GM23338 (cell line): ENCODE measurements around the gene TK1. TPM values are rescaled to one million over a fixed set of nuclear protein-coding genes. Genes with fewer than 3 reads are reported as not detected.

Experiments used
- ATAC-seq: fragments of 200-7000 bp; cut with Tn5 transposase; 3 replicates; pipeline ENCODE4 v1.9.1; 2020
- DNase-seq: peaks from one replicate; pipeline ENCODE4 v3.0.0-alpha.2; 2015; ENCODE audit warnings: low spot score
- H2AFZ ChIP-seq: fragments of 200-600 bp; sonication (generic); 2 replicates; pipeline ENCODE4 v1.8.0; 2016; ENCODE audit warnings: antibody characterized with exemption, mild to moderate bottlenecking, moderate library complexity
- H3F3A ChIP-seq: fragments of 200-600 bp; sonication (generic); replicated peaks from 2 replicates; pipeline ENCODE4 v1.8.0; 2017; ENCODE audit warnings: antibody characterized with exemption, mixed run types, low read depth
- H3K27ac ChIP-seq: fragments of 200-600 bp; sonication (generic); 2 replicates; pipeline ENCODE4 v1.6.1; 2016; ENCODE audit warnings: low read depth
- H3K27me3 ChIP-seq: fragments of 200-600 bp; sonication (generic); 2 replicates; pipeline ENCODE4 v1.8.0; 2016; ENCODE audit warnings: mild to moderate bottlenecking, mixed run types, moderate library complexity; ENCODE audit not compliant: insufficient read depth
- H3K36me3 ChIP-seq: fragments of 200-600 bp; sonication (generic); 2 replicates; pipeline ENCODE4 v1.8.0; 2016; ENCODE audit warnings: mild to moderate bottlenecking; ENCODE audit not compliant: insufficient read depth
- H3K4me1 ChIP-seq: fragments of 200-600 bp; sonication (generic); 2 replicates; pipeline ENCODE4 v1.8.0; 2016; ENCODE audit warnings: mild to moderate bottlenecking, moderate library complexity; ENCODE audit not compliant: insufficient read depth
- H3K4me2 ChIP-seq: fragments of 200-600 bp; sonication (generic); 2 replicates; pipeline ENCODE4 v1.7.1; 2017; ENCODE audit warnings: mixed run types
- H3K4me3 ChIP-seq: fragments of 200-600 bp; sonication (generic); 2 replicates; pipeline ENCODE4 v1.6.1; 2016; ENCODE audit warnings: mixed run types
- H3K79me2 ChIP-seq: fragments of 200-600 bp; sonication (generic); replicated peaks from 2 replicates; pipeline ENCODE4 v1.8.0; 2017; ENCODE audit warnings: mild to moderate bottlenecking; ENCODE audit not compliant: insufficient read depth
- H3K9me2 ChIP-seq: fragments of 200-600 bp; sonication (generic); 2 replicates; pipeline ENCODE4 v1.8.0; 2017; ENCODE audit not compliant: insufficient read depth
- H4K20me1 ChIP-seq: fragments of 200-600 bp; sonication (generic); replicated peaks from 2 replicates; pipeline ENCODE4 v1.8.0; 2017; ENCODE audit warnings: mild to moderate bottlenecking; ENCODE audit not compliant: insufficient read depth
- H3K27ac Mint-ChIP-seq: 2 replicates; pipeline ENCODE4 v1.8.0; 2020; ENCODE audit warnings: inconsistent platforms, mild to moderate bottlenecking, moderate library complexity, mixed read lengths
- H3K27me3 Mint-ChIP-seq: 3 replicates; pipeline ENCODE4 v1.8.0; 2022; ENCODE audit warnings: low read depth, mild to moderate bottlenecking, moderate library complexity, mixed read lengths, inconsistent platforms; ENCODE audit not compliant: insufficient read depth, poor library complexity
- H3K36me3 Mint-ChIP-seq: 3 replicates; pipeline ENCODE4 v1.8.0; 2021; ENCODE audit warnings: low read depth, mild to moderate bottlenecking, inconsistent platforms, moderate library complexity, mixed read lengths
- H3K4me1 Mint-ChIP-seq: 3 replicates; pipeline ENCODE4 v1.8.0; 2020; ENCODE audit warnings: mild to moderate bottlenecking, inconsistent platforms, mixed read lengths
- H3K4me3 Mint-ChIP-seq: 3 replicates; pipeline ENCODE4 v1.8.0; 2021; ENCODE audit warnings: moderate library complexity, mild to moderate bottlenecking, inconsistent platforms, mixed read lengths
- H3K9me3 Mint-ChIP-seq: 3 replicates; pipeline ENCODE4 v1.8.0; 2020; ENCODE audit warnings: moderate library complexity, mild to moderate bottlenecking, inconsistent platforms, mixed read lengths
- CREB1 ChIP-seq: fragments of 250-450 bp; sonication (Bioruptor Pico); IDR thresholded peaks from 2 replicates; pipeline ENCODE4 v1.5.0; 2020; ENCODE audit warnings: low read depth, mild to moderate bottlenecking, moderate library complexity
- EZH2 ChIP-seq: fragments of 200-600 bp; sonication (generic); IDR thresholded peaks from one replicate; pipeline ENCODE4 v1.8.0; 2017; ENCODE audit warnings: antibody characterized with exemption, mild to moderate bottlenecking, low read depth; ENCODE audit not compliant: unreplicated experiment
- EZH2phosphoT487 ChIP-seq: fragments of 200-600 bp; sonication (generic); IDR thresholded peaks from one replicate; pipeline ENCODE4 v1.8.1; 2018; ENCODE audit warnings: antibody characterized with exemption; ENCODE audit not compliant: unreplicated experiment
- JUNB ChIP-seq: IDR thresholded peaks from one replicate; pipeline ENCODE4 v1.6.1; 2016; ENCODE audit warnings: antibody characterized with exemption; ENCODE audit not compliant: unreplicated experiment
- NANOG ChIP-seq: IDR thresholded peaks from 2 replicates; pipeline ENCODE4 v1.6.1; 2016; ENCODE audit warnings: antibody characterized with exemption, borderline replicate concordance
- POLR2AphosphoS5 ChIP-seq: IDR thresholded peaks from 2 replicates; pipeline ENCODE4 v1.6.1; 2016; ENCODE audit warnings: antibody characterized with exemption, low read depth
- STAT1 ChIP-seq: IDR thresholded peaks from one replicate; pipeline ENCODE4 v1.6.1; 2016; ENCODE audit warnings: antibody characterized with exemption; ENCODE audit not compliant: unreplicated experiment
- ZNF114 ChIP-seq: fragments of 250-450 bp; sonication (Bioruptor Pico); IDR thresholded peaks from 2 replicates; pipeline ENCODE4 v1.5.0; 2020; ENCODE audit warnings: mild to moderate bottlenecking, moderate library complexity
- ZNF331 ChIP-seq: fragments of 250-450 bp; sonication (Bioruptor Pico); IDR thresholded peaks from 2 replicates; pipeline ENCODE4 v1.5.0; 2020; ENCODE audit warnings: low read depth, mild to moderate bottlenecking, moderate library complexity
- polyA plus RNA-seq: library from polyadenylated mRNA; unstranded; fragments of >200 nt; fragmentation: Nextera tagmentation; extraction: Ambion mirVana; gene quantifications from 2 replicates; pipeline ENCODE4 v1.2.1, GENCODE V29; 2016
- total RNA-seq: library from RNA; depleted of rRNA; stranded (reverse); fragments of >200 nt; shearing (Covaris generic); gene quantifications from 2 replicates; pipeline ENCODE4 v1.2.3, GENCODE V29; 2014
- TF ChIP-seq, protein P1 (sequence below): IDR thresholded peaks from 2 replicates; pipeline ENCODE4 v1.6.1; 2016; ENCODE audit warnings: antibody characterized with exemption
- TF ChIP-seq, protein P2 (sequence below): fragments of 250-450 bp; sonication (Bioruptor Pico); IDR thresholded peaks from 2 replicates; pipeline ENCODE4 v1.5.0; 2020; ENCODE audit warnings: mild to moderate bottlenecking, moderate library complexity
- TF ChIP-seq, protein P3 (sequence below), 2 experiments: fragments of 200-600 bp in 1 of 2; sonication (generic) in 1 of 2; conservative IDR thresholded peaks; 2 replicates each; pipeline versions ENCODE4 v1.5.1 to v1.6.1; 2016 to 2017; ENCODE audit warnings: antibody characterized with exemption in 2 of 2, low read depth in 2 of 2, mild to moderate bottlenecking in 2 of 2, moderate library complexity in 1 of 2
- TF ChIP-seq, protein P4 (sequence below): IDR thresholded peaks from one replicate; pipeline ENCODE4 v1.6.1; 2018; ENCODE audit warnings: antibody characterized with exemption; ENCODE audit not compliant: unreplicated experiment

TK1 gene
- total and polyA plus RNA-seq, 2 experiments from 2014 or later: 74.5 to 84.4 TPM

DNA sequence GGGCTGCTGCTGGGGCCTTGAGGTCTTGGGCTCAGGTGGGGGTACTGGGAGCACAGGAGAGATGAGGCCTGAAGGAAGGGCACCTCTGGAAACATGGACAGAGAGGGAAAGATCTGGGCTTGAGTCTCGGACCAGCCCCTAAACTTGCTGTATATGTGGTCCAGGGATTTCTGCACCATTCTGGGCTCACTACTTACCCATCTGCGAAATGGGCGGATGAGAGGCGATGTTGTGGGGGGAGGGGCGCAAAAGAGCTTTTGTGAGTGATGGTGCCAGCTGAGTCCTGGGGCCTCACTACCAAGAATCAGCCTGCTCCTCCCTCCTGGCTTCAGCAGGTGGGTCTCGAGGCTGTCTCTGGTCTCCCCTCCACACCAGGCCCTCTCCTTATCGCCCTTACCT lies 40.4 kb downstream of the TK1 start:
- H3K27ac ChIP-seq: no peak overlapping the region
- no peak for DNase-seq
- H3K36me3 ChIP-seq: no peaks in the 10 kb centered on the region
- Mint-ChIP-seq H3K4me3 (no peak overlapping the region), H3K36me3 (no peaks in the 10 kb centered on the region), H3K27ac (no peak overlapping the region), H3K4me1 (peaks cover 4% of the 10 kb centered on the region; the same call in 1 of the 3 replicates), H3K9me3 (no peaks in the 10 kb centered on the region; the same call in 2 of the 3 replicates), H3K27me3 (peaks cover 2% of the 10 kb centered on the region)
- no peaks in the 10 kb centered on the region for H4K20me1 ChIP-seq
- no peak overlapping the region for H3K4me2 ChIP-seq
- H3K9me2 ChIP-seq: no peaks in the 10 kb centered on the region
- no peaks in the 10 kb centered on the region for H3K4me1 ChIP-seq
- H3K27me3 ChIP-seq: no peaks in the 10 kb centered on the region
- no peak for TF ChIP-seq NANOG
- TF ChIP-seq, protein P1, sequence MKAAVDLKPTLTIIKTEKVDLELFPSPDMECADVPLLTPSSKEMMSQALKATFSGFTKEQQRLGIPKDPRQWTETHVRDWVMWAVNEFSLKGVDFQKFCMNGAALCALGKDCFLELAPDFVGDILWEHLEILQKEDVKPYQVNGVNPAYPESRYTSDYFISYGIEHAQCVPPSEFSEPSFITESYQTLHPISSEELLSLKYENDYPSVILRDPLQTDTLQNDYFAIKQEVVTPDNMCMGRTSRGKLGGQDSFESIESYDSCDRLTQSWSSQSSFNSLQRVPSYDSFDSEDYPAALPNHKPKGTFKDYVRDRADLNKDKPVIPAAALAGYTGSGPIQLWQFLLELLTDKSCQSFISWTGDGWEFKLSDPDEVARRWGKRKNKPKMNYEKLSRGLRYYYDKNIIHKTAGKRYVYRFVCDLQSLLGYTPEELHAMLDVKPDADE: no peak
- TF ChIP-seq, protein P2, sequence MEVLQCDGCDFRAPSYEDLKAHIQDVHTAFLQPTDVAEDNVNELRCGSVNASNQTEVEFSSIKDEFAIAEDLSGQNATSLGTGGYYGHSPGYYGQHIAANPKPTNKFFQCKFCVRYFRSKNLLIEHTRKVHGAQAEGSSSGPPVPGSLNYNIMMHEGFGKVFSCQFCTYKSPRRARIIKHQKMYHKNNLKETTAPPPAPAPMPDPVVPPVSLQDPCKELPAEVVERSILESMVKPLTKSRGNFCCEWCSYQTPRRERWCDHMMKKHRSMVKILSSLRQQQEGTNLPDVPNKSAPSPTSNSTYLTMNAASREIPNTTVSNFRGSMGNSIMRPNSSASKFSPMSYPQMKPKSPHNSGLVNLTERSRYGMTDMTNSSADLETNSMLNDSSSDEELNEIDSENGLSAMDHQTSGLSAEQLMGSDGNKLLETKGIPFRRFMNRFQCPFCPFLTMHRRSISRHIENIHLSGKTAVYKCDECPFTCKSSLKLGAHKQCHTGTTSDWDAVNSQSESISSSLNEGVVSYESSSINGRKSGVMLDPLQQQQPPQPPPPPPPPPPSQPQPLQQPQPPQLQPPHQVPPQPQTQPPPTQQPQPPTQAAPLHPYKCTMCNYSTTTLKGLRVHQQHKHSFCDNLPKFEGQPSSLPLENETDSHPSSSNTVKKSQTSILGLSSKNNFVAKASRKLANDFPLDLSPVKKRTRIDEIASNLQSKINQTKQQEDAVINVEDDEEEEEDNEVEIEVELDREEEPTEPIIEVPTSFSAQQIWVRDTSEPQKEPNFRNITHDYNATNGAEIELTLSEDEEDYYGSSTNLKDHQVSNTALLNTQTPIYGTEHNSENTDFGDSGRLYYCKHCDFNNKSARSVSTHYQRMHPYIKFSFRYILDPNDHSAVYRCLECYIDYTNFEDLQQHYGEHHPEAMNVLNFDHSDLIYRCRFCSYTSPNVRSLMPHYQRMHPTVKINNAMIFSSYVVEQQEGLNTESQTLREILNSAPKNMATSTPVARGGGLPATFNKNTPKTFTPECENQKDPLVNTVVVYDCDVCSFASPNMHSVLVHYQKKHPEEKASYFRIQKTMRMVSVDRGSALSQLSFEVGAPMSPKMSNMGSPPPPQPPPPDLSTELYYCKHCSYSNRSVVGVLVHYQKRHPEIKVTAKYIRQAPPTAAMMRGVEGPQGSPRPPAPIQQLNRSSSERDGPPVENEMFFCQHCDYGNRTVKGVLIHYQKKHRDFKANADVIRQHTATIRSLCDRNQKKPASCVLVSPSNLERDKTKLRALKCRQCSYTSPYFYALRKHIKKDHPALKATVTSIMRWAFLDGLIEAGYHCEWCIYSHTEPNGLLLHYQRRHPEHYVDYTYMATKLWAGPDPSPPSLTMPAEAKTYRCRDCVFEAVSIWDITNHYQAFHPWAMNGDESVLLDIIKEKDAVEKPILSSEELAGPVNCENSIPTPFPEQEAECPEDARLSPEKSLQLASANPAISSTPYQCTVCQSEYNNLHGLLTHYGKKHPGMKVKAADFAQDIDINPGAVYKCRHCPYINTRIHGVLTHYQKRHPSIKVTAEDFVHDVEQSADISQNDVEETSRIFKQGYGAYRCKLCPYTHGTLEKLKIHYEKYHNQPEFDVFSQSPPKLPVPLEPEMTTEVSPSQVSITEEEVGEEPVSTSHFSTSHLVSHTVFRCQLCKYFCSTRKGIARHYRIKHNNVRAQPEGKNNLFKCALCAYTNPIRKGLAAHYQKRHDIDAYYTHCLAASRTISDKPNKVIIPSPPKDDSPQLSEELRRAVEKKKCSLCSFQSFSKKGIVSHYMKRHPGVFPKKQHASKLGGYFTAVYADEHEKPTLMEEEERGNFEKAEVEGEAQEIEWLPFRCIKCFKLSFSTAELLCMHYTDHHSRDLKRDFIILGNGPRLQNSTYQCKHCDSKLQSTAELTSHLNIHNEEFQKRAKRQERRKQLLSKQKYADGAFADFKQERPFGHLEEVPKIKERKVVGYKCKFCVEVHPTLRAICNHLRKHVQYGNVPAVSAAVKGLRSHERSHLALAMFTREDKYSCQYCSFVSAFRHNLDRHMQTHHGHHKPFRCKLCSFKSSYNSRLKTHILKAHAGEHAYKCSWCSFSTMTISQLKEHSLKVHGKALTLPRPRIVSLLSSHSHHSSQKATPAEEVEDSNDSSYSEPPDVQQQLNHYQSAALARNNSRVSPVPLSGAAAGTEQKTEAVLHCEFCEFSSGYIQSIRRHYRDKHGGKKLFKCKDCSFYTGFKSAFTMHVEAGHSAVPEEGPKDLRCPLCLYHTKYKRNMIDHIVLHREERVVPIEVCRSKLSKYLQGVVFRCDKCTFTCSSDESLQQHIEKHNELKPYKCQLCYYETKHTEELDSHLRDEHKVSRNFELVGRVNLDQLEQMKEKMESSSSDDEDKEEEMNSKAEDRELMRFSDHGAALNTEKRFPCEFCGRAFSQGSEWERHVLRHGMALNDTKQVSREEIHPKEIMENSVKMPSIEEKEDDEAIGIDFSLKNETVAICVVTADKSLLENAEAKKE (CRISPR knock-in tag): no peak
- TF ChIP-seq, protein P3, sequence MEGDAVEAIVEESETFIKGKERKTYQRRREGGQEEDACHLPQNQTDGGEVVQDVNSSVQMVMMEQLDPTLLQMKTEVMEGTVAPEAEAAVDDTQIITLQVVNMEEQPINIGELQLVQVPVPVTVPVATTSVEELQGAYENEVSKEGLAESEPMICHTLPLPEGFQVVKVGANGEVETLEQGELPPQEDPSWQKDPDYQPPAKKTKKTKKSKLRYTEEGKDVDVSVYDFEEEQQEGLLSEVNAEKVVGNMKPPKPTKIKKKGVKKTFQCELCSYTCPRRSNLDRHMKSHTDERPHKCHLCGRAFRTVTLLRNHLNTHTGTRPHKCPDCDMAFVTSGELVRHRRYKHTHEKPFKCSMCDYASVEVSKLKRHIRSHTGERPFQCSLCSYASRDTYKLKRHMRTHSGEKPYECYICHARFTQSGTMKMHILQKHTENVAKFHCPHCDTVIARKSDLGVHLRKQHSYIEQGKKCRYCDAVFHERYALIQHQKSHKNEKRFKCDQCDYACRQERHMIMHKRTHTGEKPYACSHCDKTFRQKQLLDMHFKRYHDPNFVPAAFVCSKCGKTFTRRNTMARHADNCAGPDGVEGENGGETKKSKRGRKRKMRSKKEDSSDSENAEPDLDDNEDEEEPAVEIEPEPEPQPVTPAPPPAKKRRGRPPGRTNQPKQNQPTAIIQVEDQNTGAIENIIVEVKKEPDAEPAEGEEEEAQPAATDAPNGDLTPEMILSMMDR (conservative IDR thresholded peaks at IDR 0.05; ENCODE audit: low read depth in 2 of 2): no peak
- TF ChIP-seq, protein P4, sequence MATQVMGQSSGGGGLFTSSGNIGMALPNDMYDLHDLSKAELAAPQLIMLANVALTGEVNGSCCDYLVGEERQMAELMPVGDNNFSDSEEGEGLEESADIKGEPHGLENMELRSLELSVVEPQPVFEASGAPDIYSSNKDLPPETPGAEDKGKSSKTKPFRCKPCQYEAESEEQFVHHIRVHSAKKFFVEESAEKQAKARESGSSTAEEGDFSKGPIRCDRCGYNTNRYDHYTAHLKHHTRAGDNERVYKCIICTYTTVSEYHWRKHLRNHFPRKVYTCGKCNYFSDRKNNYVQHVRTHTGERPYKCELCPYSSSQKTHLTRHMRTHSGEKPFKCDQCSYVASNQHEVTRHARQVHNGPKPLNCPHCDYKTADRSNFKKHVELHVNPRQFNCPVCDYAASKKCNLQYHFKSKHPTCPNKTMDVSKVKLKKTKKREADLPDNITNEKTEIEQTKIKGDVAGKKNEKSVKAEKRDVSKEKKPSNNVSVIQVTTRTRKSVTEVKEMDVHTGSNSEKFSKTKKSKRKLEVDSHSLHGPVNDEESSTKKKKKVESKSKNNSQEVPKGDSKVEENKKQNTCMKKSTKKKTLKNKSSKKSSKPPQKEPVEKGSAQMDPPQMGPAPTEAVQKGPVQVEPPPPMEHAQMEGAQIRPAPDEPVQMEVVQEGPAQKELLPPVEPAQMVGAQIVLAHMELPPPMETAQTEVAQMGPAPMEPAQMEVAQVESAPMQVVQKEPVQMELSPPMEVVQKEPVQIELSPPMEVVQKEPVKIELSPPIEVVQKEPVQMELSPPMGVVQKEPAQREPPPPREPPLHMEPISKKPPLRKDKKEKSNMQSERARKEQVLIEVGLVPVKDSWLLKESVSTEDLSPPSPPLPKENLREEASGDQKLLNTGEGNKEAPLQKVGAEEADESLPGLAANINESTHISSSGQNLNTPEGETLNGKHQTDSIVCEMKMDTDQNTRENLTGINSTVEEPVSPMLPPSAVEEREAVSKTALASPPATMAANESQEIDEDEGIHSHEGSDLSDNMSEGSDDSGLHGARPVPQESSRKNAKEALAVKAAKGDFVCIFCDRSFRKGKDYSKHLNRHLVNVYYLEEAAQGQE: no peak
- no peak for TF ChIP-seq CREB1 (CRISPR knock-in tag)
- TF ChIP-seq EZH2: no peak
- no peak for TF ChIP-seq EZH2phosphoT487
- no peak for TF ChIP-seq POLR2AphosphoS5
- no peak for TF ChIP-seq ZNF331 (CRISPR knock-in tag)
- TF ChIP-seq STAT1: no peak
- TF ChIP-seq JUNB: no peak
- no peak for TF ChIP-seq ZNF114 (CRISPR knock-in tag)
- H2AFZ ChIP-seq: no peak overlapping the region
- no peaks in the 10 kb centered on the region for H3F3A ChIP-seq
- no peaks in the 10 kb centered on the region for H3K79me2 ChIP-seq
- no peak for ATAC-seq
- H3K4me3 ChIP-seq: no peak overlapping the region
